Posterior vena cava (tissue), 2 donors: ENCODE data around the gene TMEM52B. TPM values are rescaled to one million over a fixed set of nuclear protein-coding genes. Genes with fewer than 3 reads are reported as not detected.
"Not testable (repeated sequence)": the region's sequence is repeated elsewhere in the genome, so short reads cannot be mapped to it uniquely, and the experiment has no call there.

Experiments
- DNase-seq: peaks from one replicate; pipeline ENCODE4 v3.0.0-alpha.2; 2020; ENCODE audit warnings: low spot score
- intact Hi-C, 2 donors: fragments of 100-400 bp; cut with DNase I; formaldehyde crosslinking; loops; one replicate each; pipeline versions ENCODE4 v1.14.1 to v1.14.2; 2022 to 2023
- total RNA-seq, 2 donors: library from RNA; stranded (reverse); fragmentation: NEBNext Ultra II Directional; extraction: Animal tissue kit (Norgen Biotek cat#: 25700); gene quantifications; one replicate each; pipeline ENCODE4 v1.2.1, GENCODE V29; 2021
- donor health status: DM: yes; HTN: yes; CAD: no.
- donor health status: DM: yes; HTN: yes; CAD: no.

TMEM52B gene
- total RNA-seq, 2 donors from 2014 or later: not detected

DNA sequence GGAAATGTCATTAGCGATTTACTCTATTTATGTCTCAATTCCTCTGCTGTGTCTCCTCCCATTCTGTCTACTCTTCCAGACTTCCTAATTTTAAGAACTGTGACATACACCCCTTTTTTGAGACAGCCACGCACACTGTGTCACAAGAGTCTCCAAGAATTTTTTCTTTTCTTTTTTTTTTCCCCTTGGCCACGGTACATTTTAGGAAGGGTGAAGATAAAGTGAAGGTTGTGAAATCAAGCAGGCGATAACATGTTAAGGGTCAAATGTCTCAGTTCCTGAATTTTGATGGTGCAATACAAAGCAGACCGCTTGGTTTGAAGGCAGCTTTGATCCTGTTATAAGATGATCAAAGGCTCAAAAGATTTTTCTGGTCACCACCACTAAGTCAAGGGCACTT, 11.2 kb upstream of the TMEM52B start:
- intact Hi-C loops: no loop called here
- no peak for DNase-seq

DNA sequence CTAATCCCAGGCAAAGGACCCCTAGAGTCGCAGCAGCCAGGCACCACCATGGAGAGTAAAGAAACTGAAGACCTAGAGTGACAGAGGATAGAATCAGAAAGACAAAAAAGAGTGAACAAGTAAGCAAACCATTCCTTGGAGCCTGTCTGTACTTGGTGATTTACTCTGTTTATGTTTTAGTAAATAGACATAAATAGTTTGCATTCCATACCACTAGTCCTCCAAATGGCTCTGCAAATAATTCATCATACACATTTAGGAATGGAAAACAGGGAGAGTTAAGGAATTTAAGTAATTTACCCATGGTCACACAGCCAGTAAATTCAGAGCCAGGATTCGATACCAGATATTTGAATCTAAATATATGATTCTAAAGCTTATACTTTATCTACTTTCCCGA, 9.7 kb upstream of the TMEM52B start:
- intact Hi-C loops: no loop called here
- DNase-seq: no peak

GRCh38 chr12:10170216-10170615, 8.6 kb upstream of the TMEM52B start:
- no peak for DNase-seq
- intact Hi-C loops: no loop called here

DNA sequence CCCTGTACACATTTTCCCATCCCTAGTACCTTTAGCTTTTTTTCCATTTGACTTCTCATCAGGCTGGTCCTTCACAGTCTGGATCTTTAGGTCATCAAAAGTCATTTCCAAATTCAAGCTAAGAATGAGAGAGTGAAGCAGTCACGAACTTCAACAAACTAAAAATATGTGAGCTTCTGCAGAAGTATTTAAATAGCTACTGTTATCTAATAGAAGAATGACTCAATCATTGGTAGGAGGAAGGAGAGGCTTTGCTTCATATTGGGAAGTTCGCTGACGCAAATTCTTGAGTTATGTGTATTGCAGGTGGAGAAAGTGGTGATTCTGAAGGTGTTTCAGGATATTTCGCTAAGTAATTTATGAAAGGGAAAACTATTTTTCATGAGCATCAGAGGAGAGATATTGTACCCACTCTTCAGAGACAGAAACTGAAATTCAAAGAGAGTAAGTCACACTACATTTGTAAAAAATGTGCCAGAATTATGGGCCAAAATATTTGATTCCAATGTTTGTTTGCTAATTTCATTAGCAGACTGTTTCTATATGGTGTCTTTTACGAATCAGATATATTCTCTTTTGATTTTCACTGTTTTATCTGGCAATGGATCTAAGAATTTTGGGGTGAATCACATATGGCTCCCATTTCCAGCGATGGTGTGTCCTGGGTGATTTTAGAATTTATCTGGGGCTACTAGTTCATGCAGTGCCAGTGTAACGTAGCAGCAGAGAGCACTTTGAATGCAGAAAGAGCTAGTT, 6.7 kb upstream of the TMEM52B start, which contains the start of gene OLR1:
OLR1 (minus strand) TSS at position 160 of the 756 bp plus-strand sequence; CDS start at position 105, 55 bp downstream.
- no peak for DNase-seq
- intact Hi-C loops: no loop called here

GRCh38 chr12:10174986-10175614, 3.7 kb upstream of the TMEM52B start:
- DNase-seq: no peak
- intact Hi-C loops: no loop called here

GRCh38 chr12:10175846-10176636, 2.8 kb upstream of the TMEM52B start:
- intact Hi-C loops: no loop called here
- DNase-seq: no peak

GRCh38 chr12:10179776-10180181, 947 bp downstream of the TMEM52B start:
- intact Hi-C loops: no loop called here
- no peak for DNase-seq

DNA sequence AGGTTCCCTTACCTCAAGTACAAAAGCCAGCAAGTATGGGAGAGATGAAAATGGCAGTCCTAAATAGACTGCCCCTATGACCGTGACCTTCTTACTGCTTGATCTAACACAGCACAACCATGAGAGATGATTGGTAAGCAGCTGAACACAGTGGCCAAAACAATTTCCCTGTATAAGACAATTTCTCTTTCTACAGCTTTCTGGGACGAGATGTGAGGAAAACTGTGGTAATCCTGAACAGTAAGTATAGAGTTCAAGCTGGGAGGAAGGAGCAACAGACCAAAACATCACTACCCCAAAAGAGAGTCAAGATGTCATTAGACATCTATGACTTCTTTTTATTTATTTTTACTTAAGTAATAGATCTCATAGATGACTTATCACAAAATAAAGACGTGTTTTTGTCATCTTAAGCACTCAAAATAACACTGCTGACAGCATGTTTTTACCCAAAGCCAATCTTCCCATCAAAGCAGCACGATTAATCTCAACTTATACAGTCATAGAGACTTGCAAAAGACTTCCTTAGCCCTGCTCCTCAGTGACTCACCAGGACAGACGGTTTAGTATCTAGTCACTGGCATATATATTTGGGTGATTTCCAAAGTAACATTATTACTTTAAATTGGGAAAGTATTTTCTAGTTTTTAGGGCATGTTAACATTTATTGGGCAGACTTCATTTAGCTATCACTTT, 3.7 kb downstream of the TMEM52B start:
- intact Hi-C loops: no loop called here
- no peak for DNase-seq

GRCh38 chr12:10184261-10184843, 5.5 kb downstream of the TMEM52B start:
- DNase-seq: no peak
- intact Hi-C loops: no loop called here

- intact Hi-C loops: no loop called here
- peak; percentile 81 for DNase-seq
Measured at GRCh38 chr12:10186299-10186698, 7.5 kb downstream of the TMEM52B start.

GRCh38 chr12:10186958-10187357, 8.1 kb downstream of the TMEM52B start:
- intact Hi-C loops, DNase-seq: not testable (repeated sequence)

DNA sequence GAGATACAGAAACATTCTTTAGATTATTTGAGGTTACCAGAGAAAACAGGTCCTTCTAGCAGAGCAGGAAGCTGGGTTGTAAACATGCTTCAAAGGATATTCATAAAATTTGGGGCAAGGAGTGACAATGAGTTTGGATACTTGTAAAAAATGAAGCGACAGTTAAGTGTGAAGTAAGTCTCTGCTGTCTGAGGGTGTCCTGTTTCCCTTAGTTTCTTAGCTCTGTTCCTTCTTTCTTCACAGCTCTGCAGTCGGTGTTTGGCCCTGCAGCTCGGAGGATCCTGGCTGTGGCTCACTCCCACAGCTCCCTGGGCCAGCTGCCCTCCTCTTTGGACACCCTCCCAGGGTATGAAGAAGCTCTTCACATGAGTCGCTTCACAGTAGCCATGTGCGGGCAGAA, 10.8 kb downstream of the TMEM52B start:
- intact Hi-C loops: no loop called here
- DNase-seq: peak; percentile 83

DNA sequence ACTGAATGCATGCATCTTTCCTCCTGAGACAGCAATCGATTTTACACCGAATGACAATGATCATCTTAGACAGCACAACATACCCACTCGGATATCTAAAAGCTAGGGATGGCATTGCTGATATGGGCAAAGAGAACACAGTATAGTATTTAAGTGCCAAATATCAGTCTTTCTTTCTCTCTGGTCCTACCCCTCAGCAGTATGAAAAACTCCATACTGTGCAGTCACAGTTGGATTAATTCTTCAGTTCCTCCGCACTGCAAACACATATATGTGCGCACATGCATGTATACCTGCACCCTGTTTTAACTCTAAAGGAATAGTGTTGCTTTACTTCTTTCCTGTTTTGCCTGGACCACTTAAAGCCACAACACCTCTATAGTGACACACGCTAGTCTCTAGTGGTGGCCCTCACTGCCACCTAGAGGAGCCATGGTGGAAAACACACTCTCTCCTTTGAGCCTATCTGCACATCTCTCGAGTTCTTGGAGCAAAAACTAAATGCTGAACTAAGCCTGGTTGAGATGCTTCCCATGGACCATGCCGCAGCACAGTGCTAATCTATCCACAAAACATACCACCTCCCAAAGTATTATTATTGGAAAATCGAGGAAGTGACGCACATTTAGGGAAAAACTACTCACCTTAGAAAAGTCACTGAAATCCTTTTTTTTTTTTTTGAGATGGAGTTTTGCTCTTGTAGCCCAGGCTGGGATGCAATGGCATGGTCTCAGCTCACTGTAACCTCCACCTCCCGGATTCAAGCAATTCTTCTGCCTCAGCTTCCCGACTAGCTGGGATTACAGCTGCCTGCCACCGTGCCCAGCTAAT, 11.9 kb downstream of the TMEM52B start:
- no peak for DNase-seq
- intact Hi-C loops: no loop called here

- intact Hi-C loops: no loop called here
- no peak for DNase-seq
Measured at GRCh38 chr12:10191865-10192264, 13.0 kb downstream of the TMEM52B start.

- no peak for DNase-seq
- intact Hi-C loops: no loop called here
Measured at GRCh38 chr12:10194160-10194670, 15.4 kb downstream of the TMEM52B start.

DNA sequence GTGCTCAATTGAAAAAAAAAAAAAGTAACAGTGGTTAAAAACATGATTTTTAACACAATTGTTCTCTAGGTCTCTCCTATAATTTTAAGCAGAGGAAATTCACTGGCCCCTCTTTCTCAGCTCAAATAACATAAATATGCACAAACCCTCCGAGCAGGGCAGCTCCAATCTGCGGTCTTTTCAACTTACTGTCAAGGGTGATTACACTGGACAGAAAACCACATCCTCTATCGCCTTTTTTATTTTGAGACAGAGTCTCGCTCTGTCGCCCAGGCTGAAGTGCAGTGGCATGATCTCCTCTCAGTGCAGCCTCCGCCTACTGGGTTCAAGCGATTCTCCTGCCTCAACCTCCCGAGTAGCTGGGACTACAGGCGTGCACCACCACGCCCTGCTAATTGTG, 17.4 kb downstream of the TMEM52B start:
- no peak for DNase-seq
- intact Hi-C loops: no loop called here

DNA sequence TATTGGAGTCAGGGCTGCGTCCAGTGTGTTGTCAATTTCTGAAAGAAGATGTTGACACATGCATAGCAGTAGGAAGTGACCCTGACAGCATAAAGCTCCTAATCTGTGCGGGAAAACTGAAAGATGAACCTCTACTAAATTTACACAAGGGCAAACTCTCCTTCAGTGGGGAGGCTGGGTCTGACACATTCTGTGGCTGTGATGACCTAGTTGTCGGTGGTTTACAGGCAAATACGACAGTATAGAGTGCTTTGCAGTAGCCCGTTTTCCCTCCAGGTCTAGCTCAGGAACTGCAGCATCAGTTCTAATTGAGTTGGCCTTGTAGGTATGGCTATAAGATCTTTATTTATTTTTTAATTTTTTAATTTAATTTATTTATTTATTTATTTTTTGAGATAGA, 19.0 kb downstream of the TMEM52B start:
- intact Hi-C loops: no loop called here
- DNase-seq: no peak

- intact Hi-C loops: not testable (repeated sequence)
Measured at GRCh38 chr12:10204495-10204894, 25.7 kb downstream of the TMEM52B start.

More at GRCh38 chr12:10204495-10204894, 25.7 kb downstream of the TMEM52B start:
- not testable (repeated sequence) for DNase-seq
